Neuronal stem cell (in vitro differentiated cells): ENCODE data around the gene EMILIN3.
A peak's percentile ranks its signal among the peaks of the same experiment; 100 is the strongest.

Experiments
- DNase-seq: peaks from one replicate; pipeline ENCODE4 v3.0.0-alpha.2; 2013; ENCODE audit warnings: low spot score
- H2AFZ ChIP-seq: one replicate; pipeline ENCODE4 v1.6.1; 2013; ENCODE audit warnings: mild to moderate bottlenecking, low read length, inconsistent platforms
- H2AK5ac ChIP-seq: 2 replicates; pipeline ENCODE4 v1.6.1; 2013; ENCODE audit warnings: low read depth, mild to moderate bottlenecking, inconsistent platforms, low read length, moderate library complexity, mixed read lengths
- H2BK120ac ChIP-seq: 2 replicates; pipeline ENCODE4 v1.6.1; 2013; ENCODE audit warnings: low read depth, mild to moderate bottlenecking, inconsistent platforms, low read length, moderate library complexity, mixed read lengths
- H2BK12ac ChIP-seq: one replicate; pipeline ENCODE4 v1.6.1; 2013; ENCODE audit warnings: low read length, inconsistent platforms
- H2BK15ac ChIP-seq: 2 replicates; pipeline ENCODE4 v1.6.1; 2013; ENCODE audit warnings: mild to moderate bottlenecking, low read length, inconsistent platforms, mixed read lengths
- H2BK5ac ChIP-seq: one replicate; pipeline ENCODE4 v1.6.1; 2013; ENCODE audit warnings: inconsistent platforms, mild to moderate bottlenecking, low read length, moderate library complexity
- H3K14ac ChIP-seq: one replicate; pipeline ENCODE4 v1.6.1; 2013; ENCODE audit warnings: low read length, inconsistent platforms
- H3K18ac ChIP-seq: 2 replicates; pipeline ENCODE4 v1.6.1; 2013; ENCODE audit warnings: low read length, inconsistent platforms
- H3K23ac ChIP-seq: 2 replicates; pipeline ENCODE4 v1.6.1; 2013; ENCODE audit warnings: low read depth, mild to moderate bottlenecking, mixed read lengths, low read length, inconsistent platforms; ENCODE audit not compliant: poor library complexity
- H3K27ac ChIP-seq: replicated peaks from 3 replicates; pipeline ENCODE4 v1.5.1; 2013; ENCODE audit warnings: low read length, inconsistent platforms
- H3K27me3 ChIP-seq, 3 experiments: 2 replicates each; pipeline ENCODE4 v1.6.1; 2013; ENCODE audit warnings: low read length in 3 of 3, mild to moderate bottlenecking in 2 of 3, inconsistent platforms in 1 of 3, low read depth in 1 of 3, mixed read lengths in 1 of 3, moderate library complexity in 1 of 3; ENCODE audit not compliant: control insufficient read depth in 3 of 3, insufficient read depth in 3 of 3
- H3K36me3 ChIP-seq, 2 donors: replicated peaks in 1 of 2; 2 replicates each; pipeline ENCODE4 v1.6.1; 2013; ENCODE audit warnings: low read length in 2 of 2; ENCODE audit not compliant: control insufficient read depth in 2 of 2, insufficient read depth in 2 of 2
- H3K4ac ChIP-seq: 2 replicates; pipeline ENCODE4 v1.6.1; 2013; ENCODE audit warnings: inconsistent platforms, mild to moderate bottlenecking, low read length, moderate library complexity
- H3K4me1 ChIP-seq, 2 donors: 1 replicate in 1 of 2; 2 replicates in 1 of 2; pipeline ENCODE4 v1.6.1; 2013; ENCODE audit warnings: low read length in 2 of 2, low read depth in 1 of 2; ENCODE audit not compliant: control insufficient read depth in 2 of 2, insufficient read depth in 1 of 2
- H3K4me2 ChIP-seq: one replicate; pipeline ENCODE4 v1.6.1; 2013; ENCODE audit warnings: mild to moderate bottlenecking, low read length, inconsistent platforms; ENCODE audit not compliant: insufficient read depth, poor library complexity, severe bottlenecking
- H3K4me3 ChIP-seq, 2 donors: 2 replicates each; pipeline ENCODE4 v1.5.1; 2013; ENCODE audit warnings: low read length in 2 of 2, mild to moderate bottlenecking in 2 of 2, inconsistent platforms in 1 of 2, moderate library complexity in 1 of 2
- H3K79me1 ChIP-seq: one replicate; pipeline ENCODE4 v1.6.1; 2013; ENCODE audit warnings: low read depth, mild to moderate bottlenecking, inconsistent platforms, low read length, moderate library complexity
- H3K9ac ChIP-seq: one replicate; pipeline ENCODE4 v1.6.1; 2013; ENCODE audit warnings: mild to moderate bottlenecking, low read depth, low read length, inconsistent platforms; ENCODE audit not compliant: poor library complexity
- H3K9me3 ChIP-seq, 2 donors: replicated peaks in 1 of 2; 2 replicates each; pipeline versions ENCODE3 to v1.6.1; 2013; ENCODE audit warnings: low read length in 2 of 2, mild to moderate bottlenecking in 2 of 2, inconsistent platforms in 1 of 2, low read depth in 1 of 2, mixed read lengths in 1 of 2, moderate library complexity in 1 of 2; ENCODE audit not compliant: control insufficient read depth in 2 of 2, insufficient read depth in 1 of 2
- H4K8ac ChIP-seq: one replicate; pipeline ENCODE4 v1.6.1; 2013; ENCODE audit warnings: low read depth, mild to moderate bottlenecking, inconsistent platforms, low read length, moderate library complexity
- H4K91ac ChIP-seq: one replicate; pipeline ENCODE4 v1.6.1; 2013; ENCODE audit warnings: low read length, low read depth, mild to moderate bottlenecking, inconsistent platforms; ENCODE audit not compliant: poor library complexity
- WGBS, 2 donors: extraction: QIAGEN DNeasy Blood & Tissue Kit; methylation state at CpG; one replicate each; pipeline ENCODE4 v1.1.7; 2013; ENCODE audit warnings: missing lambda C conversion rate in 2 of 2, mixed read lengths in 1 of 2; ENCODE audit not compliant: insufficient read length in 2 of 2, insufficient replicate concordance in 1 of 2; ENCODE audit errors: extremely low coverage in 2 of 2; 5-methylcytosine and 5-hydroxymethylcytosine counted together

EMILIN3 gene

GRCh38 chr20:41360831-41361756 lies 5.5 kb downstream of the EMILIN3 start:
- Histone ChIP-seq H3K23ac (peak overlapping the region; percentile 94), H2AFZ (no peak overlapping the region), H3K14ac (peak overlapping the region; percentile 47), H3K79me1 (peaks cover 3% of the 10 kb centered on the region), H2AK5ac (peak overlapping the region; percentile 11), H3K27me3 (peaks cover 3 to 22% (median 14%) of the 10 kb centered on the region in 3 experiments), H4K91ac (no peak overlapping the region), H2BK15ac (no peak overlapping the region), H3K9ac (no peak overlapping the region), H2BK12ac (no peak overlapping the region), H2BK5ac (no peak overlapping the region), H3K27ac (no peak overlapping the region), H3K4ac (no peak overlapping the region), H3K4me1 (no peaks in the 10 kb centered on the region), H2BK120ac (no peak overlapping the region), H3K9me3 (peaks cover 0 to 2% of the 10 kb centered on the region in 2 donors), H3K36me3 (peaks cover 4 to 5% of the 10 kb centered on the region in 2 donors), H3K4me2 (no peak overlapping the region), H3K18ac (peak overlapping the region; percentile 68), H4K8ac (peak overlapping the region; percentile 72), H3K4me3 (peak overlapping the region in 1 of 2 donors; percentile 36)
- no peak for DNase-seq
- no CpG with 5 or more reads among the region's 22 CpGs for WGBS, 2 donors

- WGBS, 2 donors = no CpG with 5 or more reads among the region's 9 CpGs
- H3K4me2 ChIP-seq = no peak overlapping the region
- H2BK5ac ChIP-seq = no peak overlapping the region
- H3K4me1 ChIP-seq = no peaks in the 10 kb centered on the region
- peaks cover 0 to 2% of the 10 kb centered on the region in 2 donors for H3K9me3 ChIP-seq
- H4K8ac ChIP-seq = no peak overlapping the region
- no peak overlapping the region for H2BK15ac ChIP-seq
- no peak overlapping the region for H3K4ac ChIP-seq
- peaks cover 4 to 5% of the 10 kb centered on the region in 2 donors for H3K36me3 ChIP-seq
- H3K4me3 ChIP-seq = no peak overlapping the region
- no peak overlapping the region for H3K18ac ChIP-seq
- H2AFZ ChIP-seq = no peak overlapping the region
- H2BK120ac ChIP-seq = no peak overlapping the region
- no peak for DNase-seq
- H3K9ac ChIP-seq = no peak overlapping the region
- H3K27me3 ChIP-seq = peaks cover 0 to 7% (median 0%) of the 10 kb centered on the region in 3 experiments
- no peak overlapping the region for H2BK12ac ChIP-seq
- H3K14ac ChIP-seq = no peak overlapping the region
- no peak overlapping the region for H3K23ac ChIP-seq
- no peak overlapping the region for H4K91ac ChIP-seq
- H2AK5ac ChIP-seq = no peak overlapping the region
- peaks cover 2% of the 10 kb centered on the region for H3K79me1 ChIP-seq
- H3K27ac ChIP-seq = no peak overlapping the region
Observed at GRCh38 chr20:41359541-41360011, 7.0 kb downstream of the EMILIN3 start.

GRCh38 chr20:41358717-41359116 lies 7.9 kb downstream of the EMILIN3 start:
- Histone ChIP-seq H3K27me3 (no peaks in the 10 kb centered on the region), H2BK5ac (no peak overlapping the region), H2AFZ (no peak overlapping the region), H3K23ac (peak overlapping the region; percentile 5), H4K8ac (no peak overlapping the region), H3K27ac (no peak overlapping the region), H2BK12ac (no peak overlapping the region), H3K9ac (no peak overlapping the region), H3K9me3 (peaks cover 0 to 2% of the 10 kb centered on the region in 2 donors), H3K36me3 (peaks cover 4 to 5% of the 10 kb centered on the region in 2 donors), H2AK5ac (no peak overlapping the region), H2BK15ac (no peak overlapping the region), H2BK120ac (no peak overlapping the region), H3K4ac (no peak overlapping the region), H3K18ac (peak overlapping the region; percentile 23), H3K4me2 (no peak overlapping the region), H3K79me1 (no peaks in the 10 kb centered on the region), H3K4me1 (no peaks in the 10 kb centered on the region), H4K91ac (no peak overlapping the region), H3K4me3 (no peak overlapping the region), H3K14ac (no peak overlapping the region)
- WGBS, 2 donors = no CpG with 5 or more reads among the region's 7 CpGs
- DNase-seq = no peak

GRCh38 chr20:41358230-41358629 lies 8.4 kb downstream of the EMILIN3 start:
- Histone ChIP-seq H2BK12ac (no peak overlapping the region), H2AK5ac (no peak overlapping the region), H3K18ac (no peak overlapping the region), H3K4me2 (no peak overlapping the region), H2BK5ac (no peak overlapping the region), H3K36me3 (peaks cover 4 to 5% of the 10 kb centered on the region in 2 donors), H3K27ac (no peak overlapping the region), H3K23ac (no peak overlapping the region), H4K8ac (no peak overlapping the region), H3K4ac (no peak overlapping the region), H2BK15ac (no peak overlapping the region), H3K9ac (no peak overlapping the region), H3K4me3 (peak overlapping the region in 1 of 2 donors; percentile 20), H3K27me3 (no peaks in the 10 kb centered on the region), H3K79me1 (no peaks in the 10 kb centered on the region), H2AFZ (no peak overlapping the region), H3K14ac (no peak overlapping the region), H3K4me1 (no peaks in the 10 kb centered on the region), H4K91ac (no peak overlapping the region), H3K9me3 (peaks cover 0 to 2% of the 10 kb centered on the region in 2 donors), H2BK120ac (no peak overlapping the region)
- no peak for DNase-seq
- WGBS, 2 donors = no CpG with 5 or more reads among the region's 9 CpGs
